Neural crest cell (in vitro differentiated cells): ENCODE results near the gene TENT4B. TPM values are rescaled to one million over a fixed set of nuclear protein-coding genes. Genes with fewer than 3 reads are reported as not detected.
A peak's percentile ranks its signal among the peaks of the same experiment; 100 is the strongest.

ENCODE experiments used
- DNase-seq: peaks from one replicate; pipeline ENCODE4 v3.0.0; 2021; ENCODE audit warnings: low read depth, mixed read lengths, low spot score
- H3K27ac Mint-ChIP-seq: one replicate; pipeline ENCODE4 v1.8.0; 2021; ENCODE audit warnings: mild to moderate bottlenecking, mixed read lengths; ENCODE audit not compliant: unreplicated experiment
- H3K27me3 Mint-ChIP-seq: 2 replicates; pipeline ENCODE4 v1.8.0; 2021; ENCODE audit warnings: low read depth, mild to moderate bottlenecking, mixed read lengths
- H3K36me3 Mint-ChIP-seq: 2 replicates; pipeline ENCODE4 v1.8.0; 2021; ENCODE audit warnings: low read depth, mild to moderate bottlenecking, mixed read lengths
- H3K4me1 Mint-ChIP-seq: 2 replicates; pipeline ENCODE4 v1.8.0; 2021; ENCODE audit warnings: mixed read lengths
- H3K4me3 Mint-ChIP-seq: one replicate; pipeline ENCODE4 v1.8.0; 2021; ENCODE audit warnings: mild to moderate bottlenecking, mixed read lengths
- H3K9me3 Mint-ChIP-seq: 2 replicates; pipeline ENCODE4 v1.8.0; 2021; ENCODE audit warnings: mixed read lengths
- CTCF ChIP-seq: fragments of 200-600 bp; sonication (generic); conservative IDR thresholded peaks from 2 replicates; pipeline ENCODE4 v1.5.0; 2021; ENCODE audit warnings: antibody characterized with exemption, mild to moderate bottlenecking
- total RNA-seq: library from RNA; stranded (reverse); gene quantifications from 2 replicates; pipeline ENCODE4 v1.2.1, GENCODE V29; 2021

The TENT4B gene
- total RNA-seq, 1 donor from 2014 or later: 12.5 TPM

GRCh38 chr16:50259334-50260205 lies 106.5 kb downstream of the TENT4B start:
- peak overlapping the region; percentile 52 for H3K27ac Mint-ChIP-seq
- no peak overlapping the region for H3K4me3 Mint-ChIP-seq

GRCh38 chr16:50260206-50261159 lies 107.4 kb downstream of the TENT4B start:
- peak overlapping the region; percentile 9 for H3K27ac Mint-ChIP-seq
- H3K4me3 Mint-ChIP-seq: no peak overlapping the region
- DNase-seq: no peak

More at GRCh38 chr16:50259334-50260205, 106.5 kb downstream of the TENT4B start:
- H3K9me3 Mint-ChIP-seq: no peaks in the 10 kb centered on the region
- H3K36me3 Mint-ChIP-seq: no peaks in the 10 kb centered on the region
- peaks cover 21% of the 10 kb centered on the region for H3K27me3 Mint-ChIP-seq
- DNase-seq: no peak
- peaks cover 29% of the 10 kb centered on the region for H3K4me1 Mint-ChIP-seq
- no peak for TF ChIP-seq CTCF

GRCh38 chr16:50261160-50261706 lies 108.1 kb downstream of the TENT4B start:
- no peak for TF ChIP-seq CTCF
- no peak overlapping the region for H3K4me3 Mint-ChIP-seq
- H3K36me3 Mint-ChIP-seq: no peaks in the 10 kb centered on the region
- H3K27ac Mint-ChIP-seq: no peak overlapping the region
- no peak for DNase-seq
- peaks cover 25% of the 10 kb centered on the region for H3K27me3 Mint-ChIP-seq
- peaks cover 33% of the 10 kb centered on the region for H3K4me1 Mint-ChIP-seq
- H3K9me3 Mint-ChIP-seq: no peaks in the 10 kb centered on the region

More at GRCh38 chr16:50260206-50261159, 107.4 kb downstream of the TENT4B start:
- H3K27me3 Mint-ChIP-seq: peaks cover 25% of the 10 kb centered on the region
- no peaks in the 10 kb centered on the region for H3K9me3 Mint-ChIP-seq
- peaks cover 33% of the 10 kb centered on the region for H3K4me1 Mint-ChIP-seq
- no peak for TF ChIP-seq CTCF
- no peaks in the 10 kb centered on the region for H3K36me3 Mint-ChIP-seq

- Mint-ChIP-seq H3K27ac (no peak overlapping the region), H3K36me3 (no peaks in the 10 kb centered on the region), H3K27me3 (peaks cover 25% of the 10 kb centered on the region), H3K9me3 (no peaks in the 10 kb centered on the region), H3K4me1 (peaks cover 35% of the 10 kb centered on the region), H3K4me3 (no peak overlapping the region)
- DNase-seq: no peak
- no peak for TF ChIP-seq CTCF
Measured at GRCh38 chr16:50261707-50262235, 108.7 kb downstream of the TENT4B start.
